H1 (cell line): ENCODE results near the gene TMEM121B. TPM values are rescaled to one million over a fixed set of nuclear protein-coding genes. Genes with fewer than 3 reads are reported as not detected.

ENCODE experiments used
- CTCF ChIA-PET: fragments of 300-600 bp; sonication (Branson Sonifier 250); formaldehyde crosslinking; loops from one replicate; lab custom pipeline; 2021; ENCODE audit not compliant: partially characterized antibody; lab: Charles Lee
- POLR2A ChIA-PET: fragments of 300-600 bp; sonication (Branson Sonifier 250); formaldehyde crosslinking; loops from one replicate; lab custom pipeline; 2021; ENCODE audit warnings: inconsistent platforms; ENCODE audit not compliant: partially characterized antibody; lab: Charles Lee
- DNase-seq, 2 experiments: peaks; one replicate each; pipeline versions ENCODE4 v3.0.0 to v3.0.0-alpha.2; 2010 to 2022; ENCODE audit warnings: low spot score in 2 of 2, low read depth in 1 of 2, mixed read lengths in 1 of 2
- FAIRE-seq: peaks from 2 replicates; lab custom pipeline; 2011; peaks lifted over from hg19 to GRCh38; lab: Jason Lieb, UNC
- H2AFZ ChIP-seq: 2 replicates; pipeline ENCODE4 v1.8.1; 2012; ENCODE audit warnings: low read length, inconsistent platforms
- H2AK5ac ChIP-seq: 2 replicates; pipeline ENCODE4 v1.6.1; 2013; ENCODE audit warnings: low read depth, low read length
- H2BK120ac ChIP-seq: replicated peaks from 2 replicates; pipeline ENCODE3; 2013; ENCODE audit warnings: low read depth, low read length, inconsistent platforms
- H2BK12ac ChIP-seq: 2 replicates; pipeline ENCODE4 v1.6.1; 2013; ENCODE audit warnings: low read depth, low read length
- H2BK15ac ChIP-seq: 2 replicates; pipeline ENCODE4 v1.6.1; 2013; ENCODE audit warnings: low read length
- H2BK20ac ChIP-seq: 2 replicates; pipeline ENCODE4 v1.6.1; 2013; ENCODE audit warnings: low read length
- H2BK5ac ChIP-seq: 2 replicates; pipeline ENCODE4 v1.6.1; 2013; ENCODE audit warnings: low read depth, low read length
- H3K14ac ChIP-seq: 2 replicates; pipeline ENCODE4 v1.6.1; 2013; ENCODE audit warnings: inconsistent platforms; ENCODE audit not compliant: insufficient read length
- H3K18ac ChIP-seq: 2 replicates; pipeline ENCODE4 v1.6.1; 2013; ENCODE audit warnings: low read length; ENCODE audit errors: extremely low read depth
- H3K23ac ChIP-seq: 2 replicates; pipeline ENCODE4 v1.6.1; 2013; ENCODE audit warnings: inconsistent platforms; ENCODE audit not compliant: insufficient read length
- H3K23me2 ChIP-seq: 2 replicates; pipeline ENCODE4 v1.6.1; 2013; ENCODE audit warnings: low read depth, low read length
- H3K27ac ChIP-seq: 2 replicates; pipeline ENCODE4 v1.6.1; 2011; ENCODE audit warnings: low read depth, low read length, inconsistent platforms
- H3K27me3 ChIP-seq, 4 experiments: replicated peaks in 1 of 4; 1 replicate in 1 of 4; 2 replicates in 3 of 4; pipeline versions ENCODE4 v1.6.1 to v1.8.1; 2011 to 2013; ENCODE audit warnings: low read length in 3 of 4, mild to moderate bottlenecking in 3 of 4, inconsistent platforms in 2 of 4, mixed read lengths in 2 of 4, moderate library complexity in 1 of 4; ENCODE audit not compliant: control insufficient read depth in 3 of 4, insufficient read depth in 3 of 4; ENCODE audit errors: extremely low read depth in 1 of 4
- H3K36me3 ChIP-seq, 4 experiments: 2 replicates each; pipeline versions ENCODE4 v1.6.1 to v1.8.1; 2011 to 2013; ENCODE audit warnings: mild to moderate bottlenecking in 4 of 4, low read length in 3 of 4, moderate library complexity in 2 of 4, control low read depth in 1 of 4, inconsistent platforms in 1 of 4; ENCODE audit not compliant: insufficient read depth in 4 of 4, control insufficient read depth in 2 of 4
- H3K4ac ChIP-seq: replicated peaks from 2 replicates; pipeline ENCODE3; 2013; ENCODE audit warnings: low read length, low read depth, mixed read lengths, inconsistent platforms; ENCODE audit not compliant: insufficient read length
- H3K4me1 ChIP-seq, 4 experiments: replicated peaks in 1 of 4; 1 replicate in 1 of 4; 2 replicates in 3 of 4; pipeline versions ENCODE4 v1.6.1 to v1.8.1; 2011 to 2013; ENCODE audit warnings: low read length in 3 of 4, inconsistent platforms in 2 of 4, mixed read lengths in 1 of 4; ENCODE audit not compliant: insufficient read depth in 4 of 4, control insufficient read depth in 3 of 4
- H3K4me2 ChIP-seq, 2 experiments: 2 replicates each; pipeline versions ENCODE4 v1.6.1 to v1.8.1; 2011 to 2013; ENCODE audit warnings: low read depth in 2 of 2, low read length in 2 of 2, control low read depth in 1 of 2, inconsistent platforms in 1 of 2, mild to moderate bottlenecking in 1 of 2; ENCODE audit not compliant: insufficient read depth in 1 of 2
- H3K4me3 ChIP-seq, 4 experiments: fragments of 200-600, 300-600 bp in 1 of 4; sonication (generic), shearing (Covaris generic), sonication (Bioruptor Twin) in 1 of 4; 2 replicates each; pipeline versions ENCODE4 v1.5.1 to v1.8.1; 2011 to 2016; ENCODE audit warnings: low read length in 4 of 4, low read depth in 3 of 4, control low read depth in 2 of 4, inconsistent platforms in 2 of 4, mild to moderate bottlenecking in 2 of 4, mixed read lengths in 1 of 4, moderate library complexity in 1 of 4; ENCODE audit not compliant: insufficient read depth in 2 of 4; ENCODE audit errors: extremely low read depth in 1 of 4
- H3K56ac ChIP-seq: replicated peaks from 2 replicates; pipeline ENCODE3; 2013; ENCODE audit warnings: low read depth, mild to moderate bottlenecking, mixed read lengths, low read length, inconsistent platforms; ENCODE audit not compliant: insufficient read length
- H3K79me1 ChIP-seq: 2 replicates; pipeline ENCODE4 v1.6.1; 2013; ENCODE audit warnings: low read depth, low read length, control low read depth
- H3K79me2 ChIP-seq, 2 experiments: 2 replicates each; pipeline versions ENCODE4 v1.6.1 to v1.8.1; 2012 to 2013; ENCODE audit warnings: low read length in 2 of 2, mild to moderate bottlenecking in 2 of 2, inconsistent platforms in 1 of 2; ENCODE audit not compliant: insufficient read depth in 2 of 2, control insufficient read depth in 1 of 2
- H3K9ac ChIP-seq, 4 experiments: replicated peaks in 1 of 4; 1 replicate in 1 of 4; 2 replicates in 3 of 4; pipeline versions ENCODE4 v1.6.1 to v1.8.1; 2011 to 2013; ENCODE audit warnings: low read depth in 3 of 4, low read length in 3 of 4, control low read depth in 2 of 4, mild to moderate bottlenecking in 2 of 4, moderate library complexity in 2 of 4, inconsistent platforms in 1 of 4; ENCODE audit errors: extremely low read depth in 1 of 4
- H3K9me3 ChIP-seq, 2 experiments: 2 replicates each; pipeline versions ENCODE4 v1.6.1 to v1.8.1; 2012 to 2013; ENCODE audit warnings: mild to moderate bottlenecking in 2 of 2, moderate library complexity in 2 of 2, control low read depth in 1 of 2, inconsistent platforms in 1 of 2, low read depth in 1 of 2, low read length in 1 of 2, mixed read lengths in 1 of 2; ENCODE audit not compliant: insufficient read depth in 2 of 2
- H4K20me1 ChIP-seq, 2 experiments: replicated peaks in 1 of 2; 2 replicates each; pipeline versions ENCODE3 to v1.8.1; 2011 to 2013; ENCODE audit warnings: inconsistent platforms in 2 of 2, low read length in 2 of 2, mild to moderate bottlenecking in 1 of 2; ENCODE audit not compliant: insufficient read depth in 2 of 2, control insufficient read depth in 1 of 2
- H4K5ac ChIP-seq: 2 replicates; pipeline ENCODE4 v1.6.1; 2013; ENCODE audit warnings: low read length, low read depth, mixed read lengths, inconsistent platforms; ENCODE audit not compliant: insufficient read length
- H4K8ac ChIP-seq: 2 replicates; pipeline ENCODE4 v1.8.0; 2013; ENCODE audit warnings: mild to moderate bottlenecking, moderate library complexity, low read length, inconsistent platforms; ENCODE audit not compliant: insufficient read depth; ENCODE audit errors: extremely low read depth
- H4K91ac ChIP-seq: replicated peaks from 2 replicates; pipeline ENCODE3; 2013; ENCODE audit warnings: low read length, mixed read lengths, inconsistent platforms; ENCODE audit not compliant: insufficient read length
- MAX ChIP-seq: IDR thresholded peaks from 2 replicates; pipeline ENCODE4 v1.6.1; 2012; ENCODE audit warnings: inconsistent platforms
- WGBS, 2 experiments: shearing (Covaris generic) in 1 of 2; methylation state at CpG; one replicate each; pipeline versions ENCODE4 v1.1.6 to v1.1.7; 2013 to 2015; ENCODE audit warnings: low lambda C conversion rate in 2 of 2, mixed read lengths in 2 of 2, inconsistent platforms in 1 of 2, low coverage in 1 of 2, missing lambda C conversion rate in 1 of 2; ENCODE audit not compliant: insufficient replicate concordance in 2 of 2, insufficient coverage in 1 of 2, insufficient read length in 1 of 2; ENCODE audit errors: extremely low coverage in 1 of 2, missing lambda C conversion rate in 1 of 2; 5-methylcytosine and 5-hydroxymethylcytosine counted together
- polyA plus RNA-seq, 7 experiments: library from polyadenylated mRNA; depleted of rRNA in 3 of 7; stranded (reverse) in 5 of 7; unstranded in 2 of 7; fragments of >200 nt in 5 of 7; fragments of 200-250 nt in 2 of 7; gene quantifications; 1 replicate in 5 of 7; 2 replicates in 1 of 7; 4 replicates in 1 of 7; pipeline versions ENCODE4 v1.2.1 to v1.2.3, GENCODE V29; 2011 to 2013; ENCODE audit warnings: missing spikeins in 2 of 7, mixed read lengths in 2 of 7
- total RNA-seq: library from RNA; stranded (reverse); fragmentation: NEBNext Ultra II Directional; extraction: Animal tissue kit (Norgen Biotek cat#: 25700); gene quantifications from 2 replicates; pipeline ENCODE4 v1.2.1, GENCODE V29; 2021
- TF ChIP-seq, protein P1 (sequence below): IDR thresholded peaks from 2 replicates; pipeline ENCODE4 v1.6.1; 2011; ENCODE audit warnings: low read length, improper control_type of control experiment

The TMEM121B gene
- total and polyA plus RNA-seq, 2 of the 8 experiments (the other 6 are each of a cell fraction or from before 2014, with no cell fraction given) = 4.3 to 6.9 TPM

DNA sequence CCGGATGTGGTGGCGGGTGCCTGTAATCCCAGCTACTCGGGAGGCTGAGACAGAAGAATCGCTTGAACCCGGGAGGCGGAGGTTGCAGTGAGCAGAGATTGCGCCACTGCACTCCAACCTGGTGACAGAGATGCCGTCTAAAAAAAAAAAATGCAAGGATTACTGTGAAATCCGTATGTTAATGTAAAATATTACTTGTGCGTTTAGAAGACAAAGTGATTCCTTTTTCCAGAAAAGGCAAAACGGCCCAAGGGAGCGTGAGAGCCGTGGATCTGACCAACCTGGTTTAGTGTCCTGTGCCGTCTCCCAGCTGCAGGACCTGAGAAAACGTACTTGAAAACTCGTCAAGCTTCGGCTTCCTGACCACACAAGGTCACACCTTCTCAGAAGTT lies 37.0 kb upstream of the TMEM121B start:
- Histone ChIP-seq H2BK12ac (no peak overlapping the region), H3K4ac (no peak overlapping the region), H3K56ac (no peak overlapping the region), H3K4me2 (peak overlapping the region; percentile 67 to 70), H3K23ac (no peak overlapping the region), H3K18ac (peak overlapping the region; percentile 60; the same call in 1 of the 2 replicates), H2BK120ac (no peak overlapping the region), H3K36me3 (no peaks in the 10 kb centered on the region), H4K91ac (no peak overlapping the region), H3K14ac (no peak overlapping the region), H3K4me1 (peaks cover 3 to 8% (median 5%) of the 10 kb centered on the region in 4 experiments; a peak in 6 of 7 replicates), H3K23me2 (peaks cover 10% of the 10 kb centered on the region; the same call in 1 of the 2 replicates), H2AK5ac (no peak overlapping the region), H3K27ac (no peak overlapping the region), H3K9ac (peak overlapping the region in 2 of 4 experiments; percentile 5 to 33; a peak in 2 of 7 replicates), H2BK20ac (no peak overlapping the region), H3K79me1 (peaks cover 8% of the 10 kb centered on the region), H3K4me3 (peak overlapping the region; percentile 47 to 70 (median 66)), H3K79me2 (peaks cover 17 to 44% of the 10 kb centered on the region in 2 experiments), H2AFZ (no peak overlapping the region), H4K8ac (peak overlapping the region; percentile 35), H4K5ac (no peak overlapping the region), H2BK5ac (no peak overlapping the region), H2BK15ac (no peak overlapping the region), H3K27me3 (0 out of 7 replicates have a peak, but pooled peaks cover 0 to 4% (median 0%) of the 10 kb centered on the region in 4 experiments), H3K9me3 (no peaks in the 10 kb centered on the region), H4K20me1 (peaks cover 2 to 5% of the 10 kb centered on the region in 2 experiments)
- FAIRE-seq (no peak), DNase-seq (no peak)
- CTCF ChIA-PET = interaction anchor here (1.4 kb wide), 2 partner anchors 11 to 26 kb away, joined by 6 to 7 read pairs; no protein-coding TSS in a partner anchor
- TF ChIP-seq, protein P1, sequence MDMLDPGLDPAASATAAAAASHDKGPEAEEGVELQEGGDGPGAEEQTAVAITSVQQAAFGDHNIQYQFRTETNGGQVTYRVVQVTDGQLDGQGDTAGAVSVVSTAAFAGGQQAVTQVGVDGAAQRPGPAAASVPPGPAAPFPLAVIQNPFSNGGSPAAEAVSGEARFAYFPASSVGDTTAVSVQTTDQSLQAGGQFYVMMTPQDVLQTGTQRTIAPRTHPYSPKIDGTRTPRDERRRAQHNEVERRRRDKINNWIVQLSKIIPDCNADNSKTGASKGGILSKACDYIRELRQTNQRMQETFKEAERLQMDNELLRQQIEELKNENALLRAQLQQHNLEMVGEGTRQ = no peak
- TF ChIP-seq MAX = 0 out of 2 replicates have a peak, but pooled peaks have one; percentile 45
- 64% methylated on average over 17 of the region's 17 CpGs; no CpG with 5 or more reads in 1 of the 2 experiments for whole genome bisulfite sequencing, 2 experiments
- POLR2A ChIA-PET = interaction anchor here (0.5 to 2.0 kb wide), 5 partner anchors 11 to 472 kb away, joined by 3 to 6 read pairs (median 3); no protein-coding TSS in a partner anchor
